GM12878 (cell line): Measurements from ENCODE around the gene TSC2.

Source experiments
- CTCF ChIP-seq, 3 experiments: IDR thresholded peaks in 2 of 3; conservative IDR thresholded peaks in 1 of 3; 2 replicates each; pipeline ENCODE4 v1.5.1; 2011; ENCODE audit warnings: low read depth in 3 of 3, low read length in 3 of 3, mild to moderate bottlenecking in 3 of 3, control low read depth in 2 of 3, moderate library complexity in 2 of 3, inconsistent platforms in 1 of 3, mixed read lengths in 1 of 3; ENCODE audit not compliant: control insufficient read depth in 2 of 3, insufficient read depth in 1 of 3; ENCODE audit errors: extremely low read depth in 1 of 3
- NKRF ChIP-seq: fragments of 450-650 bp; conservative IDR thresholded peaks from 2 replicates; pipeline ENCODE4 v1.6.1; 2017; ENCODE audit warnings: mild to moderate bottlenecking, moderate library complexity
- TBL1XR1 ChIP-seq: IDR thresholded peaks from 2 replicates; pipeline ENCODE4 v1.6.1; 2012; ENCODE audit warnings: low read depth, low read length, improper control_type of control experiment
- ZBTB33 ChIP-seq: fragments of 450-650 bp; IDR thresholded peaks from 2 replicates; pipeline ENCODE4 v1.6.1; 2017; ENCODE audit warnings: mild to moderate bottlenecking

- no peak for TF ChIP-seq TBL1XR1
- no peak for TF ChIP-seq ZBTB33
- no peak for TF ChIP-seq CTCF (IDR thresholded peaks at IDR 0.05 in 2 of 3, conservative IDR thresholded peaks at IDR 0.05 in 1 of 3; ENCODE audit: control insufficient read depth in 2 of 3, extremely low read depth in 1 of 3, insufficient read depth in 1 of 3, low read depth in 3 of 3, low read length in 3 of 3)
- no peak for TF ChIP-seq NKRF
These were observed 36.3 kb downstream of the TSC2 start for GRCh38 chr16:2083876-2084780.
